Measurements from ENCODE around the gene LRFN2.

Gene LRFN2

DNA sequence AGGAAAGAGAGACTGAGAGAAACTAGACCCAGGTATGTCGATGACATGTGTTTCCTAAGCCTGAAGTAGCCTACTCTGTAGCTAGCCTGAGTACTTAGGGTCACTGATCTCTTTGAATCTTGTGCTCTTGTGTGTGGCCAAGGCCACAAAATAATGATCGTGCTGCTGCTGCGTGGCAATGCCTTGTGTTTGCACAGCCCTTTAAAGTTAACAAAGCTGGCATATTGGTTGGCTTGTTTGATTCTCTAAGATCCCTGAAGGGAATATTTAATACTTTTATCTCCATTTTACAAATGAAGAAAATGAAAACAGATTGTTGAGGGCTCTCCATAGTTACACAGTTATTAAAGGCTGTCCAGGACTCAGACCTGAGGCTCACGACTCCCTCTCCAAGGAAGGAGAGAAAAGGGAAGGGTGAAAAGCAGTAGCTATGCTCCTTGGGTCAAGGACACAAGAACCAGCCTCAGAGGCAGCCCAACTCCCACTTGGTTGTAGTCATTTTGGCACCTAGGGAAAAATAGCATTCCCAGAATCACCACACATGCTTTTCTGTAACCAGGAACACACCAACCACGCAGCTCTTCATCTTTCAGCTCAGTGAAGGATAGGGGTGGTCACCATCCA lies 130.7 kb downstream of the LRFN2 start:
- H3K4me2 ChIP-seq (ENCODE audit: low read depth, low read length, poor library complexity, severe bottlenecking): no peak overlapping the region
- no peaks in the 10 kb centered on the region for H3K4me1 ChIP-seq (ENCODE audit: insufficient read depth, low read length, poor library complexity, severe bottlenecking)
- no peaks in the 10 kb centered on the region for H3K27me3 ChIP-seq (ENCODE audit: insufficient read depth, low read length, poor library complexity, severe bottlenecking)
- no peaks in the 10 kb centered on the region for H3K9me2 ChIP-seq (replicated peaks; ENCODE audit: low read depth, low read length)
- H3K9me3 ChIP-seq (ENCODE audit: insufficient read depth, low read depth, low read length): no peaks in the 10 kb centered on the region
- H3F3A ChIP-seq (ENCODE audit: low read depth): no peaks in the 10 kb centered on the region
- no peaks in the 10 kb centered on the region for H4K20me1 ChIP-seq (ENCODE audit: insufficient read depth, low read length, poor library complexity, severe bottlenecking)
- no peaks in the 10 kb centered on the region for H3K36me3 ChIP-seq (ENCODE audit: insufficient read depth, low read length)
- H3K9ac ChIP-seq (ENCODE audit: low read depth, low read length, poor library complexity, severe bottlenecking): no peak overlapping the region
- no peak overlapping the region for H3K4me3 ChIP-seq (ENCODE audit: low read length, poor library complexity, severe bottlenecking)
- H2AFZ ChIP-seq (ENCODE audit: low read length): no peak overlapping the region
- no peak for TF ChIP-seq EZH2phosphoT487 (IDR thresholded peaks at IDR 0.05; ENCODE audit: borderline replicate concordance)
- TF ChIP-seq, protein P1, sequence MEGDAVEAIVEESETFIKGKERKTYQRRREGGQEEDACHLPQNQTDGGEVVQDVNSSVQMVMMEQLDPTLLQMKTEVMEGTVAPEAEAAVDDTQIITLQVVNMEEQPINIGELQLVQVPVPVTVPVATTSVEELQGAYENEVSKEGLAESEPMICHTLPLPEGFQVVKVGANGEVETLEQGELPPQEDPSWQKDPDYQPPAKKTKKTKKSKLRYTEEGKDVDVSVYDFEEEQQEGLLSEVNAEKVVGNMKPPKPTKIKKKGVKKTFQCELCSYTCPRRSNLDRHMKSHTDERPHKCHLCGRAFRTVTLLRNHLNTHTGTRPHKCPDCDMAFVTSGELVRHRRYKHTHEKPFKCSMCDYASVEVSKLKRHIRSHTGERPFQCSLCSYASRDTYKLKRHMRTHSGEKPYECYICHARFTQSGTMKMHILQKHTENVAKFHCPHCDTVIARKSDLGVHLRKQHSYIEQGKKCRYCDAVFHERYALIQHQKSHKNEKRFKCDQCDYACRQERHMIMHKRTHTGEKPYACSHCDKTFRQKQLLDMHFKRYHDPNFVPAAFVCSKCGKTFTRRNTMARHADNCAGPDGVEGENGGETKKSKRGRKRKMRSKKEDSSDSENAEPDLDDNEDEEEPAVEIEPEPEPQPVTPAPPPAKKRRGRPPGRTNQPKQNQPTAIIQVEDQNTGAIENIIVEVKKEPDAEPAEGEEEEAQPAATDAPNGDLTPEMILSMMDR (conservative IDR thresholded peaks at IDR 0.05; ENCODE audit: low read length): no peak
- no peaks in the 10 kb centered on the region for H3K79me2 ChIP-seq (ENCODE audit: insufficient read depth, low read length)

DNA sequence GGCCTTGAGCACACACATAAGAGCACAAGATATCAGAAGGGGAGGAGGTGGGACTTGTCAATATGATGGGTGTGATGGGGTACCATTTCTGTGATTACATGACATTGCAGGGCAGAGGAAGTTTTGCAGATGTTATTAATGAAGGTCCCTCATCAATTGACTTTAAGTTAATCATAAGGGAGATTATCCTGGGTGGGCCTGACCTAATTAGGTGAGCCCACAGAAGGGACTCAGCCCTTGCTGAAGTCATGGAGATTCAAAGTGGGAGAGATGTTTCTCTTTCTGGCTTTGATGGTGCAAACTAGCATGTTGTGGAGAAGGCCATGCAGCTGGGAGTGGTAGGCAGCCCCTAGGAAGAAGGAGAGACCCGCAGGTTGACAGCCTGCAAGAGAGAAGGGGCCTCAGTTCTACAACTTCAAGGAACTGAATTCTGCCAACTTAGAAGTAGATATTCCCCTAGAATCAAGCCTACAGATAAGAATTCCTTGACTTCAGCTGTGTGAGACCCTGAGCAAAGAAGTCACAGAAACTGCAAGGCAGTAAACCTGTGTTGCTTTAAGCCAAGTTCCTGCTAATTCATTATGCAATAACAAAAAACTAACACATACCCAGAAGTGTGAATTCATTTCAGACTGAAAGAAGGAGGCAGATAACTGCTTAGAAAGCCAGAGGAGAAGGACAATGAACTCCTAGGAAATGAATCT lies 131.3 kb downstream of the LRFN2 start:
- Histone ChIP-seq H2AFZ (ENCODE audit: low read length) (no peak overlapping the region), H3K4me3 (ENCODE audit: low read length, poor library complexity, severe bottlenecking) (no peak overlapping the region), H4K20me1 (ENCODE audit: insufficient read depth, low read length, poor library complexity, severe bottlenecking) (no peaks in the 10 kb centered on the region), H3K36me3 (ENCODE audit: insufficient read depth, low read length) (no peaks in the 10 kb centered on the region), H3F3A (ENCODE audit: low read depth) (no peaks in the 10 kb centered on the region), H3K27me3 (ENCODE audit: insufficient read depth, low read length, poor library complexity, severe bottlenecking) (no peaks in the 10 kb centered on the region), H3K4me1 (ENCODE audit: insufficient read depth, low read length, poor library complexity, severe bottlenecking) (no peaks in the 10 kb centered on the region), H3K9ac (ENCODE audit: low read depth, low read length, poor library complexity, severe bottlenecking) (no peak overlapping the region), H3K4me2 (ENCODE audit: low read depth, low read length, poor library complexity, severe bottlenecking) (no peak overlapping the region), H3K9me3 (ENCODE audit: insufficient read depth, low read depth, low read length) (no peaks in the 10 kb centered on the region), H3K79me2 (ENCODE audit: insufficient read depth, low read length) (no peaks in the 10 kb centered on the region), H3K9me2 (replicated peaks; ENCODE audit: low read depth, low read length) (no peaks in the 10 kb centered on the region)
- TF ChIP-seq, protein P1 (conservative IDR thresholded peaks at IDR 0.05; ENCODE audit: low read length): no peak
- TF ChIP-seq EZH2phosphoT487 (IDR thresholded peaks at IDR 0.05; ENCODE audit: borderline replicate concordance): no peak

DNA sequence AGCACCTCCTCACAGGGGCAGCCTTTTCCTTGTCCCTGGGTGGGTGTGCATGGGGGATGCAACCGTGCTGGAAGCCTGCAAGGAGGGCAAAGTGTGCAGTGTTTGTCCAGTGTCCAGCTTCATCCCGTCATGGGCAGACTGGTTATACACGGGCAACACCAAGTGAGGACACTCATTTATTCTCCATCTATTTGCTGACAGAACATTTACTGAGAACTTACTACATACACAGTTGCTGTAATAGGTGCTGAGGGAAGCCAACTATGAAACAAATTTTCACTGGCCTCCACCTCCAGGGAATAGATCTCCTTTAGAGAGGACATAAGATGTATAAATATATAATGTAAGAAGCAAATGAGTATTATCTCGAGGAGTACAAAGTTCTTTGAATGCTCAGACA lies 136.7 kb downstream of the LRFN2 start:
- Histone ChIP-seq H3K9me2 (replicated peaks; ENCODE audit: low read depth, low read length) (no peaks in the 10 kb centered on the region), H3K27me3 (ENCODE audit: insufficient read depth, low read length, poor library complexity, severe bottlenecking) (no peaks in the 10 kb centered on the region)
- TF ChIP-seq, protein P1 (conservative IDR thresholded peaks at IDR 0.05; ENCODE audit: low read length): no peak
- TF ChIP-seq EZH2phosphoT487 (IDR thresholded peaks at IDR 0.05; ENCODE audit: borderline replicate concordance): no peak

More for the DNA sequence above, 136.7 kb downstream of the LRFN2 start:
- no peaks in the 10 kb centered on the region for H3K9me3 ChIP-seq (ENCODE audit: insufficient read depth, low read depth, low read length)
- H3K4me3 ChIP-seq (ENCODE audit: low read length, poor library complexity, severe bottlenecking): no peak overlapping the region
- H3F3A ChIP-seq (ENCODE audit: low read depth): no peaks in the 10 kb centered on the region
- H2AFZ ChIP-seq (ENCODE audit: low read length): no peak overlapping the region
- H4K20me1 ChIP-seq (ENCODE audit: insufficient read depth, low read length, poor library complexity, severe bottlenecking): no peaks in the 10 kb centered on the region
- H3K4me2 ChIP-seq (ENCODE audit: low read depth, low read length, poor library complexity, severe bottlenecking): no peak overlapping the region
- H3K79me2 ChIP-seq (ENCODE audit: insufficient read depth, low read length): no peaks in the 10 kb centered on the region
- no peak overlapping the region for H3K9ac ChIP-seq (ENCODE audit: low read depth, low read length, poor library complexity, severe bottlenecking)
- peaks cover 9% of the 10 kb centered on the region for H3K4me1 ChIP-seq (ENCODE audit: insufficient read depth, low read length, poor library complexity, severe bottlenecking)
- H3K36me3 ChIP-seq (ENCODE audit: insufficient read depth, low read length): no peaks in the 10 kb centered on the region

Data from Loucy (cell line).